ENCODE results near the gene ANAPC10. TPM values are rescaled to one million over a fixed set of nuclear protein-coding genes. Genes with fewer than 3 reads are reported as not detected.
"Not testable (repeated sequence)": the region's sequence is repeated elsewhere in the genome, so short reads cannot be mapped to it uniquely, and the experiment has no call there.

ANAPC10 gene
- total RNA-seq, result 41.5 TPM

GRCh38 chr4:145097821-145098674 is at the start of gene ANAPC10, which contains the start of gene ABCE1:
ANAPC10 (minus strand) TSS chr4:145098196; CDS start chr4:145096099, 2,097 bp downstream.
ABCE1 (plus strand) TSS chr4:145098311; CDS start chr4:145104413, 6,102 bp downstream.
- DNase-seq, result peak; percentile 88

GRCh38 chr4:145136219-145136618 is 38.2 kb upstream of the ANAPC10 start:
- DNase-seq, result not testable (repeated sequence)

GRCh38 chr4:145132511-145133098 is 34.6 kb upstream of the ANAPC10 start:
- DNase-seq, result no peak

GRCh38 chr4:145131848-145132247 is 33.9 kb upstream of the ANAPC10 start:
- DNase-seq, result no peak

- DNase-seq, result no peak
Observed at GRCh38 chr4:145130788-145131399, 32.9 kb upstream of the ANAPC10 start.

GRCh38 chr4:145130130-145130529 is 32.1 kb upstream of the ANAPC10 start:
- no peak for DNase-seq

- no peak for DNase-seq
Observed at GRCh38 chr4:145125396-145125795, 27.4 kb upstream of the ANAPC10 start.

- no peak for DNase-seq
Observed at GRCh38 chr4:145108128-145108527, 10.1 kb upstream of the ANAPC10 start.

GRCh38 chr4:145107126-145107525 is 9.1 kb upstream of the ANAPC10 start:
- no peak for DNase-seq

GRCh38 chr4:145103496-145103895 is 5.5 kb upstream of the ANAPC10 start:
- no peak for DNase-seq

- DNase-seq, result no peak
Observed at GRCh38 chr4:145102619-145103018, 4.6 kb upstream of the ANAPC10 start.

GRCh38 chr4:145101091-145101490 is 3.1 kb upstream of the ANAPC10 start:
- DNase-seq, result no peak

GRCh38 chr4:145099653-145100052 is 1.7 kb upstream of the ANAPC10 start:
- no peak for DNase-seq

GRCh38 chr4:145098675-145099037 is 660 bp upstream of the ANAPC10 start:
- DNase-seq, result peak; percentile 51

- DNase-seq, result no peak
Observed at GRCh38 chr4:145097331-145097820, 620 bp downstream of the ANAPC10 start.

- no peak for DNase-seq
Observed at GRCh38 chr4:145093638-145094037, 4.4 kb downstream of the ANAPC10 start.

GRCh38 chr4:145090380-145090779 is 7.6 kb downstream of the ANAPC10 start:
- DNase-seq, result no peak

- DNase-seq, result no peak
Observed at GRCh38 chr4:145083891-145084605, 13.9 kb downstream of the ANAPC10 start.

- DNase-seq, result no peak
Observed at GRCh38 chr4:145081756-145082155, 16.2 kb downstream of the ANAPC10 start.

- DNase-seq, result no peak
Observed at GRCh38 chr4:145076469-145076855, 21.5 kb downstream of the ANAPC10 start.

- no peak for DNase-seq
Observed at GRCh38 chr4:145075742-145076468, 22.1 kb downstream of the ANAPC10 start.

- no peak for DNase-seq
Observed at GRCh38 chr4:145071560-145071959, 26.4 kb downstream of the ANAPC10 start.

Measured in occipital lobe (tissue), 2 donors.